CD4-positive, alpha-beta T cell (primary cell): ENCODE measurements around the gene ADAMTSL1. TPM values are rescaled to one million over a fixed set of nuclear protein-coding genes. Genes with fewer than 3 reads are reported as not detected.

Experiments
- ATAC-seq: fragments of 200-7000 bp; cut with Tn5 transposase; one replicate; pipeline ENCODE4 v1.10.0; 2022; ENCODE audit warnings: mild to moderate bottlenecking; ENCODE audit not compliant: poor library complexity
- CTCF ChIA-PET: fragments of 350-600 bp; sonication (Branson Sonifier 250); formaldehyde crosslinking; loops from one replicate; lab custom pipeline; 2021; ENCODE audit warnings: antibody characterized with exemption, inconsistent platforms; lab: Charles Lee
- POLR2A ChIA-PET: fragments of 350-600 bp; sonication (Branson Sonifier 250); formaldehyde crosslinking; loops from one replicate; lab custom pipeline; 2021; ENCODE audit warnings: antibody characterized with exemption, inconsistent platforms; lab: Charles Lee
- DNase-seq, 14 experiments: peaks; one replicate each; pipeline ENCODE4 v3.0.0-alpha.2; 2013 to 2020; ENCODE audit warnings: mixed read lengths in 2 of 14
- H3K27ac ChIP-seq, 2 donors: one replicate each; pipeline versions ENCODE4 v1.5.1 to v1.7.0; 2013; ENCODE audit warnings: low read length in 2 of 2, low read depth in 1 of 2, mild to moderate bottlenecking in 1 of 2
- H3K27me3 ChIP-seq, 2 experiments: 1 replicate in 1 of 2; 2 replicates in 1 of 2; pipeline versions ENCODE4 v1.6.1 to v1.7.0; 2013; ENCODE audit warnings: low read length in 2 of 2, control low read depth in 1 of 2, mild to moderate bottlenecking in 1 of 2, moderate library complexity in 1 of 2; ENCODE audit not compliant: insufficient read depth in 2 of 2, control insufficient read depth in 1 of 2
- H3K36me3 ChIP-seq: one replicate; pipeline ENCODE4 v1.6.1; 2013; ENCODE audit warnings: low read length, control low read depth; ENCODE audit not compliant: insufficient read depth
- H3K4me1 ChIP-seq: one replicate; pipeline ENCODE4 v1.6.1; 2013; ENCODE audit warnings: low read length, control low read depth; ENCODE audit not compliant: insufficient read depth
- H3K4me3 ChIP-seq: one replicate; pipeline ENCODE4 v1.5.1; 2013; ENCODE audit warnings: mild to moderate bottlenecking, low read length, moderate library complexity
- H3K9me3 ChIP-seq, 2 experiments: 1 replicate in 1 of 2; 2 replicates in 1 of 2; pipeline versions ENCODE4 v1.6.1 to v1.7.0; 2013; ENCODE audit warnings: low read length in 2 of 2, mild to moderate bottlenecking in 2 of 2, control low read depth in 1 of 2, moderate library complexity in 1 of 2; ENCODE audit not compliant: control insufficient read depth in 1 of 2, insufficient read depth in 1 of 2
- H3K27ac Mint-ChIP-seq: one replicate; pipeline ENCODE4 v1.8.0; 2020; ENCODE audit warnings: mixed read lengths
- H3K27me3 Mint-ChIP-seq: one replicate; pipeline ENCODE4 v1.8.0; 2021; ENCODE audit warnings: mixed read lengths
- H3K36me3 Mint-ChIP-seq: one replicate; pipeline ENCODE4 v1.8.0; 2021; ENCODE audit warnings: low read depth, mixed read lengths
- H3K4me1 Mint-ChIP-seq: one replicate; pipeline ENCODE4 v1.8.0; 2021; ENCODE audit warnings: low read depth, mixed read lengths
- H3K4me3 Mint-ChIP-seq: one replicate; pipeline ENCODE4 v1.8.0; 2020; ENCODE audit warnings: mild to moderate bottlenecking, mixed read lengths
- H3K9me3 Mint-ChIP-seq: one replicate; pipeline ENCODE4 v1.8.0; 2020; ENCODE audit warnings: mixed read lengths
- intact Hi-C, 2 experiments: fragments of 100-400 bp; cut with DNase I in 1 of 2; cut with micrococcal nuclease in 1 of 2; formaldehyde crosslinking; loops; one replicate each; pipeline versions ENCODE4 v1.15.1 to v1.9.0; 2023 to 2025; cut with DNase I, micrococcal nuclease
- total RNA-seq, 174 experiments: library from RNA in 2 of 174; stranded (reverse) in 2 of 174; gene quantifications; one replicate each; pipeline ENCODE4 v1.2.3 and lab custom pipeline; 2021 to 2026
- TF ChIP-seq, protein P1 (sequence below): fragments of 200-600 bp; IDR thresholded peaks from one replicate; pipeline ENCODE4 v1.8.0; 2022; ENCODE audit warnings: antibody characterized with exemption, mild to moderate bottlenecking

The ADAMTSL1 gene
- total RNA-seq, 2 experiments from 2014 or later, result not detected

- Histone ChIP-seq H3K36me3 (no peaks in the 10 kb centered on the region), H3K9me3 (no peaks in the 10 kb centered on the region), H3K27ac (no peak overlapping the region), H3K27me3 (peaks cover 0 to 2% of the 10 kb centered on the region in 2 experiments), H3K4me3 (no peak overlapping the region), H3K4me1 (no peaks in the 10 kb centered on the region)
- Mint-ChIP-seq H3K4me3 (no peak overlapping the region), H3K4me1 (no peaks in the 10 kb centered on the region), H3K27me3 (no peaks in the 10 kb centered on the region), H3K9me3 (no peaks in the 10 kb centered on the region), H3K27ac (no peak overlapping the region), H3K36me3 (no peaks in the 10 kb centered on the region)
- POLR2A ChIA-PET, result no interaction called here
- no peak for ATAC-seq
- no peak for DNase-seq
- intact Hi-C loops, result loop anchor here in 1 of 2 experiments (10.0 kb wide), 1 partner anchor 58 kb away; no protein-coding TSS in a partner anchor
- CTCF ChIA-PET, result no interaction called here
- TF ChIP-seq, protein P1, sequence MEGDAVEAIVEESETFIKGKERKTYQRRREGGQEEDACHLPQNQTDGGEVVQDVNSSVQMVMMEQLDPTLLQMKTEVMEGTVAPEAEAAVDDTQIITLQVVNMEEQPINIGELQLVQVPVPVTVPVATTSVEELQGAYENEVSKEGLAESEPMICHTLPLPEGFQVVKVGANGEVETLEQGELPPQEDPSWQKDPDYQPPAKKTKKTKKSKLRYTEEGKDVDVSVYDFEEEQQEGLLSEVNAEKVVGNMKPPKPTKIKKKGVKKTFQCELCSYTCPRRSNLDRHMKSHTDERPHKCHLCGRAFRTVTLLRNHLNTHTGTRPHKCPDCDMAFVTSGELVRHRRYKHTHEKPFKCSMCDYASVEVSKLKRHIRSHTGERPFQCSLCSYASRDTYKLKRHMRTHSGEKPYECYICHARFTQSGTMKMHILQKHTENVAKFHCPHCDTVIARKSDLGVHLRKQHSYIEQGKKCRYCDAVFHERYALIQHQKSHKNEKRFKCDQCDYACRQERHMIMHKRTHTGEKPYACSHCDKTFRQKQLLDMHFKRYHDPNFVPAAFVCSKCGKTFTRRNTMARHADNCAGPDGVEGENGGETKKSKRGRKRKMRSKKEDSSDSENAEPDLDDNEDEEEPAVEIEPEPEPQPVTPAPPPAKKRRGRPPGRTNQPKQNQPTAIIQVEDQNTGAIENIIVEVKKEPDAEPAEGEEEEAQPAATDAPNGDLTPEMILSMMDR, result no peak
These were observed 143.0 kb downstream of the ADAMTSL1 start for GRCh38 chr9:18616976-18617375.

DNA sequence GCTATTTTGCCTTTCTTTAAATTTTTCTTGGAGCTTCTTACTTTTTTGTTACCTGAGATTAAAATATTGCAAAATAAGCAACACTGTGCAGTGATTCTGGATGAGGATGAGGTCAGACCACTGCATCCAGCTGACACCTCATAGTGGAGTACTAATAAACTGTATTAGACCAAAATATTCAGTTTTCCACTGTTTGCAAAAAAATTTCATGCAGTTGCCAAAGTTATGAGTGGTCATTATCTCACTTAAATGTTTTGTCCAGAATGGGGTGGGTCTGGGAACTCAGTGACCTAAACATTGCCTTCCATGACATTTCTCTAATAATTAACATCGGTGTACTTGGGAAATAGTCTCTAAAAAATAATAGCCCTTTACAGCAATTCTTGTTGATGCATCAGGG lies 143.8 kb downstream of the ADAMTSL1 start:
- Mint-ChIP-seq H3K36me3 (no peaks in the 10 kb centered on the region), H3K27ac (no peak overlapping the region), H3K9me3 (no peaks in the 10 kb centered on the region), H3K4me1 (no peaks in the 10 kb centered on the region), H3K4me3 (no peak overlapping the region), H3K27me3 (no peaks in the 10 kb centered on the region)
- Histone ChIP-seq H3K27me3 (peaks cover 0 to 2% of the 10 kb centered on the region in 2 experiments), H3K27ac (no peak overlapping the region), H3K4me3 (no peak overlapping the region), H3K4me1 (no peaks in the 10 kb centered on the region), H3K9me3 (no peaks in the 10 kb centered on the region), H3K36me3 (no peaks in the 10 kb centered on the region)
- no peak for ATAC-seq
- ChIA-PET POLR2A (no interaction called here), CTCF (no interaction called here)
- intact Hi-C loops, result loop anchor here in 1 of 2 experiments (10.0 kb wide), 1 partner anchor 57 kb away; no protein-coding TSS in a partner anchor
- DNase-seq, result no peak
- TF ChIP-seq, protein P1, result no peak

- no peak overlapping the region for H3K27ac Mint-ChIP-seq
- H3K4me3 Mint-ChIP-seq, result no peak overlapping the region
- no peaks in the 10 kb centered on the region for H3K9me3 Mint-ChIP-seq
- ATAC-seq (no peak), DNase-seq (no peak)
- no peaks in the 10 kb centered on the region for H3K4me1 ChIP-seq
- no peak overlapping the region for H3K27ac ChIP-seq
- H3K9me3 ChIP-seq, result no peaks in the 10 kb centered on the region
- no peaks in the 10 kb centered on the region for H3K36me3 ChIP-seq
- POLR2A ChIA-PET, result no interaction called here
- no peaks in the 10 kb centered on the region for H3K36me3 Mint-ChIP-seq
- CTCF ChIA-PET, result no interaction called here
- TF ChIP-seq, protein P1, result no peak
- no peaks in the 10 kb centered on the region for H3K27me3 Mint-ChIP-seq
- intact Hi-C loops, result loop anchor here in 1 of 2 experiments (10.0 kb wide), 1 partner anchor 56 kb away; no protein-coding TSS in a partner anchor
- no peaks in the 10 kb centered on the region for H3K4me1 Mint-ChIP-seq
- H3K27me3 ChIP-seq, result peaks cover 0 to 2% of the 10 kb centered on the region in 2 experiments
- no peak overlapping the region for H3K4me3 ChIP-seq
These were observed 144.9 kb downstream of the ADAMTSL1 start for GRCh38 chr9:18618862-18619261.
